ACC112 (cell line): ENCODE results near the gene LMO4.

Source experiments
- H2AFZ ChIP-seq: fragments of 200-600 bp; sonication (generic); one replicate; pipeline ENCODE4 v1.6.0; 2017; ENCODE audit warnings: antibody characterized with exemption, low read length; ENCODE audit not compliant: unreplicated experiment
- H3K27ac ChIP-seq: fragments of 200-600 bp; sonication (generic); 2 replicates; pipeline ENCODE4 v1.5.1; 2014; ENCODE audit warnings: low read depth, mild to moderate bottlenecking, antibody characterized with exemption, low read length, moderate library complexity
- H3K27me3 ChIP-seq: fragments of 200-600 bp; sonication (generic); 2 replicates; pipeline ENCODE4 v1.6.1; 2014; ENCODE audit warnings: mild to moderate bottlenecking, antibody characterized with exemption, low read length, moderate library complexity, mixed read lengths; ENCODE audit not compliant: insufficient read depth
- H3K36me3 ChIP-seq: fragments of 200-600 bp; sonication (generic); 2 replicates; pipeline ENCODE4 v1.6.1; 2016; ENCODE audit warnings: mild to moderate bottlenecking, antibody characterized with exemption, low read length, moderate library complexity, mixed read lengths; ENCODE audit not compliant: insufficient read depth
- H3K4me1 ChIP-seq: fragments of 200-600 bp; sonication (generic); one replicate; pipeline ENCODE4 v1.6.1; 2016; ENCODE audit warnings: low read length, mixed read lengths; ENCODE audit not compliant: insufficient read depth, unreplicated experiment, control insufficient read depth
- H3K4me3 ChIP-seq: fragments of 200-600 bp; sonication (generic); 2 replicates; pipeline ENCODE4 v1.5.1; 2014; ENCODE audit warnings: mild to moderate bottlenecking, low read depth, low read length
- H3K79me2 ChIP-seq: fragments of 200-600 bp; sonication (generic); one replicate; pipeline ENCODE4 v1.6.0; 2016; ENCODE audit warnings: low read length; ENCODE audit not compliant: control insufficient read depth, unreplicated experiment, insufficient read depth

Gene LMO4

DNA sequence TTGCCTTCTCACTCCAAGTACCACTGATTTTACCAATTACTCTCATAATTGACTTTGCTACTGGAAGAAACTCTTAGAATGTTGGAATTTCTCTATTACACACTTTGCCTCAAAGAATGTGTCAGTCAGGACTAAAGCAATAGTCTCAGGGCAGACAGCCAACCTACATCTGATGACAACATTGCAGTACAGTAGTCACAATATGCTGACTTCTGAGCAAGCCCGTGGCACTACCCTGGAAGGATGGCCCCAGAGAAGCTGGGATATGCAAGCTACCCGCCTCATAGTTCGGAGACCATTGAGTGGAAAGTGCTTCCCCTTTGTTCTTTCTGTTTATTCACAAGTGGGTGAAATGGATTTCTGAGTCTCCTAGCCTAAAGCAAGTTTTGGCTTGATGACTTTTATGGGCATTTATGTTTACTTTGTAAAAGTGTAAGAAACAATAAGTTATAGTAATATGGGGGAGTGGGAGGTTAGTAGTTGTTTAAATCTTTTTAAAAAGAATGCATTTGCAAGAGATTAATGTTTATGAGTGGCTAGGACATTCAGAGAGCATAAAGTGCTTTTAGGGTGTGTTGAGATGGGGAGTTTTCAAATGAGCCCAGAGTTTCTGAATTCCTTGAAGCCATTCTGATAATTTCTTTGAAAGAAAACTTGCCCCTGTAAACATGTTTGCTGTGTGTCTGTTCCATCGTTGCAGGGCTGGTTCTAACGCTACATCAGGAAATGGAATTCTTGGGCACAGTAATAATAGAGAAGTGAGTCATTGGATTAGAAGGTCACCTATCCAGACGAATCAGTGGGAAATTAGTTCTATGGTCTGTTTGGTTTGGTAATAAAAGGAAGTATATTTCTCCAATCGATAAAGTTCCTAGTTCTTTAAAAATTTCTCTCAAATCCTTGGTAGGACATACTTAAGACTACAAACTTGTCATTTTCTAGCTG is 63.8 kb downstream of the LMO4 start:
- Histone ChIP-seq H3K27ac (peak overlapping the region; percentile 29; the same call in 1 of the 2 replicates), H3K4me1 (peaks cover 17% of the 10 kb centered on the region), H3K79me2 (no peaks in the 10 kb centered on the region), H3K36me3 (no peaks in the 10 kb centered on the region), H3K27me3 (no peaks in the 10 kb centered on the region), H3K4me3 (0 out of 2 replicates have a peak overlapping the region, but pooled peaks have one; percentile 15), H2AFZ (no peak overlapping the region)

DNA sequence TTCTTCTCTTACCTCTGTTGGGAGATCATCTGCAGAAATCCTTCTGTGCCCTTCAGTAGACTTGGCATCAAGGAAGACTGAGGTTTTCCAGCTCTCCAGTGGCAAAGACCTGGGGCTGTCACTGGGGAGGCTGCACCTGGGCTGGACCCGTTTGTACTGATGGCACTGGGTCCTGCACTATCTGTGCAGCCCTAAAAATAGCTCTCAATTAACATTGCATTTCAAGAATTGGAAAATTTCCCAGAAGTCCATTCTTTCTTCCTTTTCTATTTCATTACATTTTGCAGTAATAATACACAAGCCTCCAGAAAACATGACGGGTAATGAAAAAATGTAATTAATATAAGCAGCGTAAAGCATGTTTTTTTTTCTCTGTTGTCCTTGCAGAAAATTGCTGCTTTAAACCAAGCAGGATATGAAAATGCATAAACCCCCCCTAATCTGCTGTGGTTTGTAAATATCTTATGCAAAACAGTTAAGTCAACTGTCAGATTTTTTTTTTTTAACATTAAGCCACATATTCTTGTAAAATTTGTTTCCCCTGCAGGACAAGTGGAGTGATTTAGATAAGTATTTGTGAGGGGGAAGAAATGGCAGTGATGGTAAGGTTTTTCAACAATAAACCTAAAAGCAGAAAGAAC is 64.9 kb downstream of the LMO4 start:
- no peak overlapping the region for H3K27ac ChIP-seq
- H3K4me1 ChIP-seq: peaks cover 17% of the 10 kb centered on the region

DNA sequence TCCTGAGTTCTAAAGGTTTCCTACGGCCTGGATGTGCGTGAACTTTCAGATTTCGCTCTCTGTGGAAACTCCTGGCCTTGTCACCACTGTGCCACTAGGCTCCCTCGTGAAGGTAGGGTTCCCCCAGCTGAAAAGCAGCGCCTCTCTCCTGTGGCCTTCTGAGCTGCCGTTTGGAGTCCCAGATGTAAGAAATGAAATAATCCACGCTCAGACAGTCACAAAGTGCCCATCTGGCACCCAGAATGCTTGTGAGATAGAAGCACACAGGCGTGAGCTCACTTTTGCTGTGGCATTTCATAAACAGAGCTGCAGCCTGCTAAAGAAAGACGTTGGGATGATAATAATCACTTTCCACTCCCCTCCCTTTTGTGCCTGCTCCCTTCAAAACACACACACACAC is 65.8 kb downstream of the LMO4 start:
- H3K4me3 ChIP-seq: no peak overlapping the region
- no peak overlapping the region for H2AFZ ChIP-seq
- H3K27ac ChIP-seq: no peak overlapping the region
- H3K4me1 ChIP-seq: peaks cover 25% of the 10 kb centered on the region
- no peaks in the 10 kb centered on the region for H3K36me3 ChIP-seq
- H3K79me2 ChIP-seq: no peaks in the 10 kb centered on the region
- H3K27me3 ChIP-seq: no peaks in the 10 kb centered on the region

More for the DNA sequence above, 64.9 kb downstream of the LMO4 start:
- H3K4me3 ChIP-seq: no peak overlapping the region
- H2AFZ ChIP-seq: no peak overlapping the region
- H3K79me2 ChIP-seq: no peaks in the 10 kb centered on the region
- no peaks in the 10 kb centered on the region for H3K36me3 ChIP-seq
- H3K27me3 ChIP-seq: no peaks in the 10 kb centered on the region

DNA sequence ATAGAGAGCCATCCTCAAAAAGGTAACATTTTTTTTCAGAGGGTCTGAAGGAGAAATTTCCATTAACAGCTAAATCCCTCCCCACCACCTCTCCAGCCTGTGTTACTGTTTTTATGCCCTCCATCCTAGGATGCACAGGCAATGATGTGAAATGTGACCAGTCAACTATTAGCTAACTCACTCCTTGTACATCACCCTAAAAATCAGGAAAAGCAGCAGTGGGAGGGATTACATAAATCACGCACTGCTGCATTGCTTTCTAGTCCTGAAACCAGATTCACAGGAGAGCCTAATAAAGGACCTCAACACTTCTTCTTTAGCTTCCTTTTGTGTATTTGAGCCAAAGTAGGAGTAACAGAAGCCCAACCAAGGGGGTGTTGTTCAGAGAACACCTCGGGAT is 66.3 kb downstream of the LMO4 start:
- Histone ChIP-seq H3K27me3 (no peaks in the 10 kb centered on the region), H2AFZ (no peak overlapping the region), H3K36me3 (no peaks in the 10 kb centered on the region), H3K4me1 (peaks cover 25% of the 10 kb centered on the region), H3K4me3 (no peak overlapping the region), H3K27ac (no peak overlapping the region), H3K79me2 (no peaks in the 10 kb centered on the region)
